Loucy (cell line): ENCODE results near the gene SHMT2.

Experiments
- EZH2phosphoT487 ChIP-seq: fragments of 200-600 bp; IDR thresholded peaks from 2 replicates; pipeline ENCODE4 v1.6.1; 2018; ENCODE audit warnings: antibody characterized with exemption, mild to moderate bottlenecking, moderate library complexity, borderline replicate concordance
- TF ChIP-seq, protein P1 (sequence below): fragments of 200-600 bp; sonication (generic); conservative IDR thresholded peaks from 2 replicates; pipeline ENCODE4 v1.5.1; 2014; ENCODE audit warnings: mild to moderate bottlenecking, antibody characterized with exemption, low read length

DNA sequence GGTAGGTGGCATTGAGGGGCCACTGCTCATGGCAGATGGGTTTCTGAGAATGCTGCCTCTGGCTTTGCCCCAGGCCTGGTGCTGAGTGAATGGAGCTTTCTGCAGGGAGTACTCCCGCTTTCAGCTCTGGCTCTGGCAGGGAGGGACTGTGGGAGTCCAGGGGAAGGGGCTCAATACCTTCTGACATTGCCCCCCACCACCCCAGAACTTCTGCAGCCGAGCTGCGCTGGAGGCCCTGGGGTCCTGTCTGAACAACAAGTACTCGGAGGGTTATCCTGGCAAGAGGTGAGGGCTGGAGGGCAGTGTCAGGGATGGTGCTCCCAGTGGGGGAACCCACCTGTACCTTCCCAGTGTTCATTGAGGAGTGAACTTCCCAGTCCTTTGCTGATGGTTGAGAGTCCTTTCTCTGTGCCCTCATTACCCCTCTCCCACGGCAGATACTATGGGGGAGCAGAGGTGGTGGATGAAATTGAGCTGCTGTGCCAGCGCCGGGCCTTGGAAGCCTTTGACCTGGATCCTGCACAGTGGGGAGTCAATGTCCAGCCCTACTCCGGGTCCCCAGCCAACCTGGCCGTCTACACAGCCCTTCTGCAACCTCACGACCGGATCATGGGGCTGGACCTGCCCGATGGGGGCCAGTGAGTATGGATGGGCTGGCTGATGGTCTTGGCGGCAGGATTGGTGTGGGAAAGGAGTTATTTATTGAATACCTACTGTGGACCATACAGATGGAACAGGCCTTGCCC, 1.9 kb downstream of the SHMT2 start:
- TF ChIP-seq, protein P1, sequence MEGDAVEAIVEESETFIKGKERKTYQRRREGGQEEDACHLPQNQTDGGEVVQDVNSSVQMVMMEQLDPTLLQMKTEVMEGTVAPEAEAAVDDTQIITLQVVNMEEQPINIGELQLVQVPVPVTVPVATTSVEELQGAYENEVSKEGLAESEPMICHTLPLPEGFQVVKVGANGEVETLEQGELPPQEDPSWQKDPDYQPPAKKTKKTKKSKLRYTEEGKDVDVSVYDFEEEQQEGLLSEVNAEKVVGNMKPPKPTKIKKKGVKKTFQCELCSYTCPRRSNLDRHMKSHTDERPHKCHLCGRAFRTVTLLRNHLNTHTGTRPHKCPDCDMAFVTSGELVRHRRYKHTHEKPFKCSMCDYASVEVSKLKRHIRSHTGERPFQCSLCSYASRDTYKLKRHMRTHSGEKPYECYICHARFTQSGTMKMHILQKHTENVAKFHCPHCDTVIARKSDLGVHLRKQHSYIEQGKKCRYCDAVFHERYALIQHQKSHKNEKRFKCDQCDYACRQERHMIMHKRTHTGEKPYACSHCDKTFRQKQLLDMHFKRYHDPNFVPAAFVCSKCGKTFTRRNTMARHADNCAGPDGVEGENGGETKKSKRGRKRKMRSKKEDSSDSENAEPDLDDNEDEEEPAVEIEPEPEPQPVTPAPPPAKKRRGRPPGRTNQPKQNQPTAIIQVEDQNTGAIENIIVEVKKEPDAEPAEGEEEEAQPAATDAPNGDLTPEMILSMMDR = no peak
- no peak for TF ChIP-seq EZH2phosphoT487
